ENCODE measurements around the gene RCOR1. TPM values are rescaled to one million over a fixed set of nuclear protein-coding genes. Genes with fewer than 3 reads are reported as not detected.
A peak's percentile ranks its signal among the peaks of the same experiment; 100 is the strongest.

Gene RCOR1
- polyA plus RNA-seq, 1 donor, result 24.2 TPM

GRCh38 chr14:102748806-102749205 lies 156.4 kb downstream of the RCOR1 start:
- no peak overlapping the region for H3K4me3 ChIP-seq (ENCODE audit: low read length)
- peaks cover 6% of the 10 kb centered on the region for H3K4me1 ChIP-seq (ENCODE audit: control insufficient read depth, insufficient read depth, low read length)
- no peaks in the 10 kb centered on the region for H3K27me3 ChIP-seq (ENCODE audit: control insufficient read depth, insufficient read depth, low read length)
- DNase-seq, result no peak
- no peaks in the 10 kb centered on the region for H3K9me3 ChIP-seq (ENCODE audit: control insufficient read depth, low read depth, low read length)
- no peak overlapping the region for H3K27ac ChIP-seq (ENCODE audit: low read length)
- peaks cover 5% of the 10 kb centered on the region for H3K36me3 ChIP-seq (ENCODE audit: control insufficient read depth, insufficient read depth, low read length)
- no CpG with 5 or more reads among the region's 8 CpGs for WGBS (ENCODE audit: insufficient coverage, low lambda C conversion rate)

- DNase-seq, result peak in 1 of 2 donors; percentile 21
- Histone ChIP-seq H3K4me1 (ENCODE audit: control insufficient read depth, insufficient read depth, low read length) (peaks cover 6% of the 10 kb centered on the region), H3K36me3 (ENCODE audit: control insufficient read depth, insufficient read depth, low read length) (peaks cover 5% of the 10 kb centered on the region), H3K4me3 (ENCODE audit: low read length) (no peak overlapping the region), H3K9me3 (ENCODE audit: control insufficient read depth, low read depth, low read length) (no peaks in the 10 kb centered on the region), H3K27ac (ENCODE audit: low read length) (no peak overlapping the region), H3K27me3 (ENCODE audit: control insufficient read depth, insufficient read depth, low read length) (no peaks in the 10 kb centered on the region)
- WGBS (ENCODE audit: insufficient coverage, low lambda C conversion rate), result no CpG with 5 or more reads among the region's 33 CpGs
These were observed 157.2 kb downstream of the RCOR1 start for GRCh38 chr14:102749393-102750305.

- no CpG with 5 or more reads among the region's 14 CpGs for WGBS (ENCODE audit: insufficient coverage, low lambda C conversion rate)
- peaks cover 6% of the 10 kb centered on the region for H3K4me1 ChIP-seq (ENCODE audit: control insufficient read depth, insufficient read depth, low read length)
- H3K27me3 ChIP-seq (ENCODE audit: control insufficient read depth, insufficient read depth, low read length), result no peaks in the 10 kb centered on the region
- H3K27ac ChIP-seq (ENCODE audit: low read length), result no peak overlapping the region
- no peak for DNase-seq
- no peaks in the 10 kb centered on the region for H3K9me3 ChIP-seq (ENCODE audit: control insufficient read depth, low read depth, low read length)
- no peak overlapping the region for H3K4me3 ChIP-seq (ENCODE audit: low read length)
- H3K36me3 ChIP-seq (ENCODE audit: control insufficient read depth, insufficient read depth, low read length), result peaks cover 5% of the 10 kb centered on the region
These were observed 157.9 kb downstream of the RCOR1 start for GRCh38 chr14:102750376-102750775.

DNA sequence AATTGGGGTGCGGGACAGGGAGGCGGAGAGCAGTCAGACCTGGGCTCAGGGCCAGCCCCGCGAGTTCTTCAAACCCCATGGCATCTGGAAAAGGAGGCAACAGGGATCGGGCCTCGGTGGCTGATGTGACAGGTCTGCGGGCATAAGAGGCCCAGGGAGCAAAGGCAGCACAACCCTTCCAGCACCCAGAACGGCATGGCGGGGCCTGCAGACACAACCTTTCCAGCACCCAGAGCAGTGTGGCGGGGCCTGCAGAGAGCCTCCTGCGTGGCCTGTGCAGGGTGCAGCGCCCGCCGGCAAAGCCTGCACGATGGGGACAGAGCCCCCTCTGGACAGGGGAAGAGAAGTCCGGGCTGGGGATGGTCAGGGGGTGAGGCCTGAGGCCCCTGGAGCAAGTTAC lies 158.6 kb downstream of the RCOR1 start:
- Histone ChIP-seq H3K27me3 (ENCODE audit: control insufficient read depth, insufficient read depth, low read length) (no peaks in the 10 kb centered on the region), H3K4me1 (ENCODE audit: control insufficient read depth, insufficient read depth, low read length) (peaks cover 6% of the 10 kb centered on the region), H3K4me3 (ENCODE audit: low read length) (no peak overlapping the region), H3K27ac (ENCODE audit: low read length) (no peak overlapping the region), H3K36me3 (ENCODE audit: control insufficient read depth, insufficient read depth, low read length) (peaks cover 5% of the 10 kb centered on the region), H3K9me3 (ENCODE audit: control insufficient read depth, low read depth, low read length) (no peaks in the 10 kb centered on the region)
- no peak for DNase-seq
- no CpG with 5 or more reads among the region's 16 CpGs for WGBS (ENCODE audit: insufficient coverage, low lambda C conversion rate)

DNA sequence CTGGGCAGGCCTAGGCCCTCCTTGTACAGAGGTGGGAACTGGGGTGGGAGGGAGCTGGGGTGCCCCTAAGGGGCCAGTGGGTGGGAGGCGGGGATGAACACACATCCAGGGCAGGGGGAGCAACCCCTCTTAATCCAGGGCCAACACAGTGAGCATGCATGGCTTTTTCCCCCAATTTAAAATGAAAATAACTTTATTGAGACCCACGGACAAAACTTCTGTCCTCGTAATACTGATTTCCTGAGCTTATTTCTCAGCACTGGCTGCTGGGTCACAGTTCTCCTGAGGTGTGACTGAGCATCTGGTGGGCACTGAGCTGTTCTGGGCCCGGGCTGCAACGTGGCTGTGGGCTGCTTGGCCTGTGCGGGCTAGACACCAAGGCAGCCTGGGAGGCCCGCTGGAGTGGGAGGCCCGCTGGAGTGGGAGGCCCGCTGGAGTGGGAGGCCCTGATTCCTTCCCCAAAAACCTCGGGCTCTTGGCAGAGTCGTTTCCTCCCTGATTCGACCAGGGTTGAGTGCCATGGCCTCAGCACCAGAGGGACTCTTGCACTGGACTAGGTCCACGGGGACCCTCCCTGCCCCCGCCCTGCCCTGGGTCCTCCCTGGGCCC lies 159.9 kb downstream of the RCOR1 start:
- Histone ChIP-seq H3K27ac (ENCODE audit: low read length) (no peak overlapping the region), H3K4me3 (ENCODE audit: low read length) (no peak overlapping the region), H3K36me3 (ENCODE audit: control insufficient read depth, insufficient read depth, low read length) (peaks cover under 1% of the 10 kb centered on the region), H3K9me3 (ENCODE audit: control insufficient read depth, low read depth, low read length) (no peaks in the 10 kb centered on the region), H3K4me1 (ENCODE audit: control insufficient read depth, insufficient read depth, low read length) (peaks cover 6% of the 10 kb centered on the region), H3K27me3 (ENCODE audit: control insufficient read depth, insufficient read depth, low read length) (no peaks in the 10 kb centered on the region)
- no peak for DNase-seq
- WGBS (ENCODE audit: insufficient coverage, low lambda C conversion rate), result no CpG with 5 or more reads among the region's 14 CpGs

- H3K36me3 ChIP-seq (ENCODE audit: control insufficient read depth, insufficient read depth, low read length), result no peaks in the 10 kb centered on the region
- no peaks in the 10 kb centered on the region for H3K27me3 ChIP-seq (ENCODE audit: control insufficient read depth, insufficient read depth, low read length)
- H3K9me3 ChIP-seq (ENCODE audit: control insufficient read depth, low read depth, low read length), result no peaks in the 10 kb centered on the region
- WGBS (ENCODE audit: insufficient coverage, low lambda C conversion rate), result no CpG with 5 or more reads among the region's 17 CpGs
- H3K4me3 ChIP-seq (ENCODE audit: low read length), result no peak overlapping the region
- peaks cover 6% of the 10 kb centered on the region for H3K4me1 ChIP-seq (ENCODE audit: control insufficient read depth, insufficient read depth, low read length)
- no peak for DNase-seq
- no peak overlapping the region for H3K27ac ChIP-seq (ENCODE audit: low read length)
These were observed 162.2 kb downstream of the RCOR1 start for GRCh38 chr14:102754370-102755262.

GRCh38 chr14:102757646-102758045 lies 165.2 kb downstream of the RCOR1 start:
- WGBS (ENCODE audit: insufficient coverage, low lambda C conversion rate), result no CpG with 5 or more reads among the region's 11 CpGs
- no peak overlapping the region for H3K27ac ChIP-seq (ENCODE audit: low read length)
- no peaks in the 10 kb centered on the region for H3K27me3 ChIP-seq (ENCODE audit: control insufficient read depth, insufficient read depth, low read length)
- H3K4me3 ChIP-seq (ENCODE audit: low read length), result no peak overlapping the region
- H3K4me1 ChIP-seq (ENCODE audit: control insufficient read depth, insufficient read depth, low read length), result peaks cover 13% of the 10 kb centered on the region
- H3K36me3 ChIP-seq (ENCODE audit: control insufficient read depth, insufficient read depth, low read length), result no peaks in the 10 kb centered on the region
- no peak for DNase-seq
- H3K9me3 ChIP-seq (ENCODE audit: control insufficient read depth, low read depth, low read length), result no peaks in the 10 kb centered on the region

DNA sequence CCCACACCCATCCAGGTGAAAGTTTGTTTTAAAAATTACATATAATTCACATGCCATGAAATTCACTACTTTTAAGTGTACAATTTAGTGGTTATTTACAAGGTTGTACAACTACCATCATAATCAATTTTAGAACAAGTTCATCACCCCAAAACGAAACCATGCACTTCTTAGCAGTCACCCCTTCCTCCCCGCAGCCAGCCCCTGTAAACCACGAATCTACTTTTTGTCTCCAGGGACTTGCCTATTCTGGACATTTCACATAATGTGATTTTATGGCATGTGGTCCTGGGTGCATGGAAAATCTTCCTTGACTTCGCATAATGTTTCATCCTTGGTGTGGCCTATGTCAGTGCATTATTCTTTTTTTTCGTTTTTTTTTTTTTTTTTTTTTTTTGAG lies 165.6 kb downstream of the RCOR1 start:
- Histone ChIP-seq H3K36me3 (ENCODE audit: control insufficient read depth, insufficient read depth, low read length) (no peaks in the 10 kb centered on the region), H3K4me1 (ENCODE audit: control insufficient read depth, insufficient read depth, low read length) (peaks cover 10% of the 10 kb centered on the region), H3K9me3 (ENCODE audit: control insufficient read depth, low read depth, low read length) (no peaks in the 10 kb centered on the region), H3K27ac (ENCODE audit: low read length) (no peak overlapping the region), H3K27me3 (ENCODE audit: control insufficient read depth, insufficient read depth, low read length) (no peaks in the 10 kb centered on the region), H3K4me3 (ENCODE audit: low read length) (no peak overlapping the region)
- WGBS (ENCODE audit: insufficient coverage, low lambda C conversion rate), result no CpG with 5 or more reads among the region's 5 CpGs
- no peak for DNase-seq

DNA sequence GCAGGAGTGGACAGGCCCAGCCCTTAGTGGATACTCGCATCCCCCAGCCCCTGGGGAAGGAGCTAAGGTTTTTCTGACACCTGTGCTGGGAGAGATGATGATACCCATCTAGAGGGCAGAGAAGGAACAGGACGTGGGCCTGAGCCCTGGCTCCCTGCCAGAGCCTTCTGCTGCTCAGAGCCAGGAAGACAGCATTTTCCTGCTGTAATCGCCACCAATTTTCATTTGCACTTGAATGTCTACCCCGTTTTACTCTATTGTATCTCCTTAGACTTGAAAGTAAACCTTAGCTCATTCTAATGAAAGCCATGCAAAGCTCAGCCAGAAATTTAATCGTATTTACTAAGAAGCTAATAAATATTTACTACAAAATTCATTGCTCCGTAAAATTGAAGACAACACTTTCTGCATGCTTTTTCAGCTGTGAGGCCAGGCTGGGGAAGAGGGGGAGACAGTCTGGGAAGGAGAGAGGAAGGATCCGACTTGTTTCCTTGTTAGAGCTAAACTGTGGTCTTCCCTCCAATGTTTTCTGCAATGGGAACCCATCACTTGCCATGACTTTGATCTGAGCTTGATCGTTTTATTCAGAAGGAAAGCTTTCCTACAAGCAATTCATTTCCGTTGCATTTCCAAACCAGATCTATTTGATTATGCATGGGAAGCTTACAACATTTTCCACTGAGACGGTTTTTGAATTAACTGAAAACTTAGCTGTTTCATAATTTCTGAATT lies 167.2 kb downstream of the RCOR1 start:
- H3K4me1 ChIP-seq (ENCODE audit: control insufficient read depth, insufficient read depth, low read length), result peaks cover 10% of the 10 kb centered on the region
- no peaks in the 10 kb centered on the region for H3K9me3 ChIP-seq (ENCODE audit: control insufficient read depth, low read depth, low read length)
- no peaks in the 10 kb centered on the region for H3K27me3 ChIP-seq (ENCODE audit: control insufficient read depth, insufficient read depth, low read length)
- WGBS (ENCODE audit: insufficient coverage, low lambda C conversion rate), result 50% methylated on average over 3 of the region's 10 CpGs
- DNase-seq, result no peak
- H3K36me3 ChIP-seq (ENCODE audit: control insufficient read depth, insufficient read depth, low read length), result no peaks in the 10 kb centered on the region
- no peak overlapping the region for H3K4me3 ChIP-seq (ENCODE audit: low read length)
- H3K27ac ChIP-seq (ENCODE audit: low read length), result no peak overlapping the region

Measured in large intestine (tissue), 3 donors.